WTC11 (cell line): Measurements from ENCODE around the gene SLC2A4RG. TPM values are rescaled to one million over a fixed set of nuclear protein-coding genes. Genes with fewer than 3 reads are reported as not detected.

ENCODE experiments used
- ATAC-seq: fragments of 200-7000 bp; cut with Tn5 transposase; 2 replicates; pipeline ENCODE4 v1.10.0; 2021; ENCODE audit warnings: mild to moderate bottlenecking, moderate library complexity
- CTCF ChIA-PET: fragments of 300-600 bp; sonication (Branson Sonifier 250); formaldehyde crosslinking; loops from one replicate; lab custom pipeline; 2021; ENCODE audit warnings: antibody characterized with exemption; lab: Charles Lee
- POLR2A ChIA-PET: fragments of 350-600 bp; sonication (Branson Sonifier 250); formaldehyde crosslinking; loops from one replicate; lab custom pipeline; 2021; ENCODE audit warnings: antibody characterized with exemption; lab: Charles Lee
- DNase-seq: peaks from one replicate; pipeline ENCODE4 v3.0.0; 2021; ENCODE audit warnings: low spot score
- H3K27ac Mint-ChIP-seq: 2 replicates; pipeline ENCODE4 v1.8.0; 2021; ENCODE audit warnings: mixed read lengths
- H3K27me3 Mint-ChIP-seq: 2 replicates; pipeline ENCODE4 v1.8.0; 2021; ENCODE audit warnings: low read depth, mild to moderate bottlenecking, moderate library complexity, mixed read lengths
- H3K36me3 Mint-ChIP-seq: 2 replicates; pipeline ENCODE4 v1.8.0; 2021; ENCODE audit warnings: mixed read lengths
- H3K4me1 Mint-ChIP-seq: 2 replicates; pipeline ENCODE4 v1.8.0; 2022; ENCODE audit warnings: mixed read lengths
- H3K4me3 Mint-ChIP-seq: 2 replicates; pipeline ENCODE4 v1.8.0; 2021; ENCODE audit warnings: mild to moderate bottlenecking, moderate library complexity, mixed read lengths
- H3K9me3 Mint-ChIP-seq: 2 replicates; pipeline ENCODE4 v1.8.0; 2021; ENCODE audit warnings: mixed read lengths
- AR ChIP-seq: fragments of 250-450 bp; sonication (Bioruptor Pico); IDR thresholded peaks from 2 replicates; pipeline ENCODE4 v1.9.0; 2021; ENCODE audit warnings: mild to moderate bottlenecking
- CTCF ChIP-seq: fragments of 200-600 bp; IDR thresholded peaks from 2 replicates; pipeline ENCODE4 v1.8.0; 2022; ENCODE audit warnings: antibody characterized with exemption
- ELF4 ChIP-seq: sonication (generic); formaldehyde crosslinking; IDR thresholded peaks from 2 replicates; pipeline ENCODE4 v1.8.1; 2022; ENCODE audit warnings: low read depth, mild to moderate bottlenecking, moderate library complexity, missing genetic modification reagents
- FOXJ3 ChIP-seq: sonication (generic); formaldehyde crosslinking; IDR thresholded peaks from 2 replicates; pipeline ENCODE4 v1.9.0; 2021; ENCODE audit warnings: missing genetic modification reagents, mild to moderate bottlenecking, borderline replicate concordance
- FOXP1 ChIP-seq: sonication (generic); formaldehyde crosslinking; IDR thresholded peaks from 2 replicates; pipeline ENCODE4 v1.8.0; 2022; ENCODE audit warnings: missing genetic modification reagents, mild to moderate bottlenecking, moderate library complexity, borderline replicate concordance
- FOXP4 ChIP-seq: sonication (generic); formaldehyde crosslinking; IDR thresholded peaks from 2 replicates; pipeline ENCODE4 v1.8.0; 2022; ENCODE audit warnings: mild to moderate bottlenecking, missing genetic modification reagents
- GABPB1 ChIP-seq: sonication (generic); formaldehyde crosslinking; IDR thresholded peaks from 2 replicates; pipeline ENCODE4 v1.8.1; 2023; ENCODE audit warnings: mild to moderate bottlenecking, missing genetic modification reagents
- GRHL2 ChIP-seq: fragments of 250-450 bp; sonication (Bioruptor Pico); IDR thresholded peaks from 2 replicates; pipeline ENCODE4 v1.8.0; 2022; ENCODE audit warnings: mild to moderate bottlenecking, moderate library complexity; ENCODE audit not compliant: insufficient replicate concordance, severe bottlenecking
- KAT7 ChIP-seq: sonication (generic); formaldehyde crosslinking; IDR thresholded peaks from 2 replicates; pipeline ENCODE4 v1.8.1; 2023; ENCODE audit warnings: missing genetic modification reagents, mild to moderate bottlenecking, borderline replicate concordance
- MAX ChIP-seq: sonication (generic); formaldehyde crosslinking; IDR thresholded peaks from 2 replicates; pipeline ENCODE4 v1.8.0; 2022; ENCODE audit warnings: mild to moderate bottlenecking, missing genetic modification reagents
- NR2C2 ChIP-seq: sonication (generic); formaldehyde crosslinking; IDR thresholded peaks from 2 replicates; pipeline ENCODE4 v1.8.0; 2022; ENCODE audit warnings: mild to moderate bottlenecking, missing genetic modification reagents
- SMAD4 ChIP-seq: sonication (generic); formaldehyde crosslinking; IDR thresholded peaks from 2 replicates; pipeline ENCODE4 v1.8.0; 2022; ENCODE audit warnings: mild to moderate bottlenecking, missing genetic modification reagents
- STAT6 ChIP-seq: sonication (generic); formaldehyde crosslinking; conservative IDR thresholded peaks from 2 replicates; pipeline ENCODE4 v1.8.1; 2023; ENCODE audit warnings: mild to moderate bottlenecking, low read depth, missing genetic modification reagents, moderate library complexity
- ZBTB43 ChIP-seq: sonication (generic); formaldehyde crosslinking; IDR thresholded peaks from 2 replicates; pipeline ENCODE4 v1.8.1; 2023; ENCODE audit warnings: mild to moderate bottlenecking, missing genetic modification reagents
- ZNF121 ChIP-seq: sonication (generic); formaldehyde crosslinking; IDR thresholded peaks from 2 replicates; pipeline ENCODE4 v1.8.0; 2023; ENCODE audit warnings: missing genetic modification reagents
- ZNF512 ChIP-seq: sonication (generic); formaldehyde crosslinking; IDR thresholded peaks from 2 replicates; pipeline ENCODE4 v1.8.1; 2022; ENCODE audit warnings: missing genetic modification reagents, borderline replicate concordance
- ZNF671 ChIP-seq: fragments of 250-450 bp; sonication (Bioruptor Pico); IDR thresholded peaks from 2 replicates; pipeline ENCODE4 v1.8.0; 2021; ENCODE audit warnings: mild to moderate bottlenecking
- ZSCAN18 ChIP-seq: fragments of 250-450 bp; sonication (Bioruptor Pico); IDR thresholded peaks from 2 replicates; pipeline ENCODE4 v2.1.2; 2022; ENCODE audit warnings: mild to moderate bottlenecking, moderate library complexity
- total RNA-seq: library from RNA; stranded (reverse); gene quantifications from 3 replicates; pipeline ENCODE4 v1.2.3, GENCODE V29; 2021

The SLC2A4RG gene
- total RNA-seq, 1 experiment from 2014 or later: 43.3 TPM

GRCh38 chr20:63751471-63752271 lies 12.1 kb downstream of the SLC2A4RG start (continued):
- TF ChIP-seq STAT6 (CRISPR knock-in tag) (no peak), ZNF671 (CRISPR knock-in tag) (no peak), GABPB1 (CRISPR knock-in tag) (no peak), ZNF121 (CRISPR knock-in tag) (no peak), FOXP1 (CRISPR knock-in tag) (no peak), KAT7 (no peak), FOXP4 (CRISPR knock-in tag) (no peak), NR2C2 (CRISPR knock-in tag) (no peak), SMAD4 (CRISPR knock-in tag) (no peak), ZBTB43 (CRISPR knock-in tag) (no peak), AR (CRISPR knock-in tag) (no peak)
- TF ChIP-seq, all 79 proteins: peak for 0

- ChIA-PET CTCF (interaction anchor here (0.9 to 4.3 kb wide), 4 partner anchors 12 to 228 kb away, joined by 3 to 29 read pairs (median 3); no protein-coding TSS in a partner anchor), POLR2A (no interaction called here)
- H3K4me1 Mint-ChIP-seq: peaks cover 10% of the 10 kb centered on the region
- H3K27me3 Mint-ChIP-seq: no peaks in the 10 kb centered on the region
- H3K27ac Mint-ChIP-seq: no peak overlapping the region
- H3K4me3 Mint-ChIP-seq: no peak overlapping the region
- ATAC-seq: peak; percentile 13; the same call in 1 of the 2 replicates
- no peaks in the 10 kb centered on the region for H3K36me3 Mint-ChIP-seq
- peak; percentile 39 for DNase-seq
- no peaks in the 10 kb centered on the region for H3K9me3 Mint-ChIP-seq
- TF ChIP-seq ELF4 (no peak), CTCF (no peak), ZNF512 (CRISPR knock-in tag) (no peak), MAX (CRISPR knock-in tag) (peak; percentile 50; the same call in 1 of the 2 replicates), FOXJ3 (CRISPR knock-in tag) (no peak), GRHL2 (no peak), ZSCAN18 (CRISPR knock-in tag) (no peak), FOXP1 (CRISPR knock-in tag) (0 out of 2 replicates have a peak, but pooled peaks have one; percentile 40)
Observed at GRCh38 chr20:63752411-63753101, 13.0 kb downstream of the SLC2A4RG start.
